NCI-H2196 treated with DMSO at 0.1 percent for 48 hours (cell line): ENCODE results near the gene ACAT1.
"Not testable (repeated sequence)": the region's sequence is repeated elsewhere in the genome, so short reads cannot be mapped to it uniquely, and the experiment has no call there.

Source experiments
- DNase-seq: peaks from one replicate; lab custom pipeline; 2025; ENCODE audit not compliant: unreplicated experiment; lab: John Stamatoyannopoulos, UW

The ACAT1 gene

GRCh38 chr11:108121274-108122155, at the start of gene ACAT1:
TSS of gene ACAT1 (plus strand) at chr11:108121567. CDS start at chr11:108121607, 40 bp downstream.
- DNase-seq = peak; percentile 86

DNA sequence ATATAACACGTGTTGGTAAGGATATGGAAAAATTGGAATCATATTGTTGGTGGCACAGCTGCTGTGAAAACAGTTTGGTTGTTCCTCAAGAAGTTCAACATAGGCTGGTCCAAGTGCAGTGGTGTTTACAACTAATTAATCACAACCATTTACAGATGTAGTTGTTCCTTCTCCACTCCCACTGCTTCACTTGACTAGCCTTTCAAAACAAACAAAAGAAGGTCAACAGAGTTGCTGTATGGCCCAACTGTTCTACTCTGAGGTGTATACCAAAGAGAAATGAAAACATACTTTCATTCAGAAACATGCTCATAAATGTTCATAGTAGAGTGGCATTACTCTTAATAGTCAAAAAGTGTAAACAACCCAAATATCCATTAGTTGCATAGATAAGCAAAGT, 36.6 kb upstream of the ACAT1 start:
- no peak for DNase-seq

GRCh38 chr11:108085672-108086071, 35.7 kb upstream of the ACAT1 start:
- no peak for DNase-seq

GRCh38 chr11:108092134-108092533, 29.2 kb upstream of the ACAT1 start:
- no peak for DNase-seq

- DNase-seq = peak; percentile 62
Observed at GRCh38 chr11:108093128-108093904, 28.1 kb upstream of the ACAT1 start.

GRCh38 chr11:108097179-108097578, 24.2 kb upstream of the ACAT1 start:
- DNase-seq = no peak

GRCh38 chr11:108101090-108101775, 20.1 kb upstream of the ACAT1 start:
- DNase-seq = no peak

- DNase-seq = no peak
Observed at GRCh38 chr11:108111126-108111525, 10.2 kb upstream of the ACAT1 start.

DNA sequence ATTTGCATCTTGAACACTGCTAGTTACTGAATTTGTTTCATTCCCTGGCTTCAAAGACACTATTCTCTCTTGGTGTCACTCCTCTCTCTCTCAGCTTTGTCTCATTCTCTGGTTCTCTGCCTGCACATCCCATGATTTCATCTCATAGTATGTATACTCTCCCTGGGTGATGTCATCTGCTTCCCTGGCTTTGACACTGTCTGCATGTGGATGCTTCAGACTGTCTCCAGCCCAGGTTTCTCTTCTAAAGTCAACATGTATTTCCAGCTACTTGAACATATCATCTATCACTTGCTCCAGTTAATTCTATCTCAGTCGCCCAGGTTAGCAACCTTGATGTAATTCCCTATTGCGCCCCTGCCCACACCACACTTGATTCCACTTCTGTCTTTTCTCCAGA, 9.3 kb upstream of the ACAT1 start:
- peak; percentile 83 for DNase-seq

- DNase-seq = peak; percentile 82
Observed at GRCh38 chr11:108115500-108116140, 5.7 kb upstream of the ACAT1 start.

- peak; percentile 57 for DNase-seq
Observed at GRCh38 chr11:108117746-108118371, 3.5 kb upstream of the ACAT1 start.

GRCh38 chr11:108120936-108121273, 462 bp upstream of the ACAT1 start:
- DNase-seq = not testable (repeated sequence)

DNA sequence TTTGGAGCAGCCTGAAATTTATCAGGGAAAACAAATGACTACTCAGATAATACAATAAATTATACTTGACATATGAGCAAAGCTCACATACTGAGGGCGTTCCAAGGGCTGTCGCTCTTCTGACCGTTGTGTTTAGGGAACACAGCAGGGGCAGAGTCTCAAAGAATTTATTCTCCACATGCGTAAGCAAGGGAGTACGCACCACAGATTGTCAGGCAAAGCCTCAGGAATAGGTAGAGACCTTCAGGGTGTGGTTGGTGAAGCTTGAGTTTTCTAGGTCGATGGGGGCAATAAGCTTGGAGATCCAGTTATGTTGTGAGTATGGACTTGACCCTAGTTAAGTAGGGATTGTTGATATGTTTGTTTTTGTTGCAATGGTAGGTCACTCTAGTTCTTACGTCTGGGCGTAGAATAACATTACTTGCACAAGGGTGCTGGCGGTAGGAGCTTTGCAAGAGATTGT, 830 bp downstream of the ACAT1 start:
- DNase-seq = no peak

GRCh38 chr11:108125096-108125495, 3.7 kb downstream of the ACAT1 start:
- DNase-seq = no peak

DNA sequence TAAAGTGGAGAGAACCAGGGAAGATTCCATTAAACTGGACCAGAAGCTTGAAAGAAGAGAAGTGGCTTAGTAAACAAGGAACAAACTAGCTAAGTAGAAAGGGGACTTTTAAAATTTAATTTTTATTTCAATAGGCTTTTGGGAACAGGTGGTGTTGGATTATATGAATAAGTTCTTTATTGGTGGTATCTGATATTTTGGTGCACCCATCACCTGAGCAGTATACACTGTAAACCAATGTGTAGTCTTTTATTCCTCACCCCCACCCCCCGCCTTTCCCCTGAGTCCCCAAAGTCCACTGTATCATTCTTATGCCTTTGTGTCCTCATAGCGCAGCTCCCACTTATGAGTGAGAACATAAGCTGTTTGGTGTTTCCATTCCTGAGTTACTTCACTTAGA, 7.4 kb downstream of the ACAT1 start:
- DNase-seq = no peak

DNA sequence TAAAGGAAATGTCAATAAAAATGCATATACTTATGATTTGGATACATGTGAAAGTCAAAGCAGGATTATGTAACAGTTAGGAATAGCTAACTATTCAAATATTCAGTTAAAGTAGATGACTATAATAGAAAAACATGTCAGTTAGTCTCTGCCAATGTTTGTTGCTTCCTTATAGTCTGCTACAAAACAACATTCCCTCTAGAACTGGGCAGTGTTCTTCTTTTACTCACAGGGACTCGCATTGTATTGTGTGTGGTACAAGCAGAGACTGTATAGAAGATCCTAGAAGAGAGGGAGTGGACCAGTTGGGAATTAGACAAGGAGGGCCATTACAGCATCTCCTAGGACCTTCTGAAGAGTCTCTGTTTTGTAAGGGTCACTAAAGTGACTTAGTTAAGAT, 10.6 kb downstream of the ACAT1 start:
- DNase-seq = no peak

DNA sequence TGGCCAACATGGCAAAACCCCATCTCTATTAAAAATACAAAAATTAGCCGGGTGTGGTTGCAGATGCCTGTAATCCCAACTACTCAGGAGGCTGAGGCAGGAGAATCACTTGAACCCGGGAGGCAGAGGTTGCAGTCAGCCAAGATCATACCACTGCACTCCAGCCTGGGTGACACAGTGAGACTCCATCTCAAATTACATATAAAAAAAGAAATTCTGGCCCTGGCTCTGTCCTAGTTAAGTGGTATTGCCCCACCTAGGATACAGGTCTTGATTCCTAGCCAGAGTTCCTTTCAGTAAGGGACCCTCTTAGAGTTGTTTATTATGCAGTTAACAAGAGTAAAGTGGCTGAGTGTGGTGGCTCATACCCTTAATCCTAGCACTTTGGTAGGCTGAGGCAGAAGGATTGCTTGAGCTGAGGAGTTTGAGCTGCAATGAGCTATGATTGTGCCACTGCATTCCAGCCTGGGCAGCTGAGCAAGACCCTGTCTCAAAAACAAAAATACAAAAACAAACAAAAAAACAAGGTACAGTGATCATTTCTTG, 11.7 kb downstream of the ACAT1 start:
- not testable (repeated sequence) for DNase-seq

DNA sequence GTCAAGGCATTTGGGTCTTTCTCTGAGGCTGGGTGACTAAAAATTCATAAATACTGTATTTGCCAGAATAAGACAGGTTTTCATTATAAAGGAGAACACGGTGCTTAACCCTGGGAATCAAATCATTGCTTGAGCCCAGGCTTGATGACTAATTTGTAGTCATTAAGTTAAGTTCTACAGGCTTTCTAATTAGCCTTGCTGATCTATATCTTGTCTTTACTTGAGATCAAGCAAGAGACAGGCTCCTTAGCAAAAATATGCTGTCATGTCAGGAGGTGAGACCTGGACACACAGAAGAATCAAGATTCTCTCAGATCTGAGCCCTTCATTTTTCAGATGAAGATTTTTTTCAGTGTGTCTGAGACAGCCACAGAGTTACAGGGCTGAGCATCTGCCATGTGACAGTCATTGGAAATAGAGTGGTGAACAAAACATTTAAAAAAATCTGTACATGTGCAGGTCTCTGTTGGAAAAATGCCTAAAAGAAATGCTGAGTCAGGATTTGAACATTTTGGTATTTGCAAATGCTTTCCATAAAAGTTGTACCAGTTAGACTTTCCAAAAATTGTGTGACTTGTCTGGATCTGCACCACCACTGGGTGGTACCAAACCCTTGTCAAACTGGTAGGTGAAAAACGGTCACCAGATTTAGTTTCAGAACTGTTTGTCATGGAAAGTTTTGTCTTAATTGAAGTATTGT, 14.6 kb downstream of the ACAT1 start:
- no peak for DNase-seq

DNA sequence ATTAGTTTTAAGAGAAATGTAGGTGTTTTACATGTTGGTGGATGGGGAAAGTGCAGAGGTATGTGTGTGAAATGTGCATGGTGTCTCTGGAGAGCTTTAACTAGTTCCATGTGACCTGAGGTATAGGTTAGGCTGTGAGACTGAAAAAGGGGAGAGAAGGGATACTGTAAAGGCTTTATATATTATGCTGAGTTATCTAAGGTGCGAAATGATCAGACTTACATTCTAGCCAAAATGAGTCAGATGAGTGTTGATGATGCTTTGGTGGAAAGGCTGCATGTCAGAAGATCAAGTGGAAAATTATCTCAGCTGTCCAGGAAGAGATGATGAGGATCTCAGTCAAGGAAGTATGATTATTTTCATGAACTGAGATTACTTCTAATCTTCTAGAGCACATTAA, 15.8 kb downstream of the ACAT1 start:
- DNase-seq = no peak

- DNase-seq = no peak
Observed at GRCh38 chr11:108142304-108142703, 20.9 kb downstream of the ACAT1 start.
